Tibial nerve (tissue), 4 donors: Measurements from ENCODE around the gene MYL9.

Source experiments
- EP300 ChIP-seq, 2 donors: sonication (generic); formaldehyde crosslinking; IDR thresholded peaks; one replicate each; pipeline ENCODE4 v1.6.1; 2017; ENCODE audit warnings: antibody characterized with exemption in 2 of 2, mild to moderate bottlenecking in 1 of 2
- POLR2A ChIP-seq, 2 donors: fragments of 450-650 bp; IDR thresholded peaks; one replicate each; pipeline ENCODE4 v1.6.1; 2017; ENCODE audit warnings: antibody characterized with exemption in 2 of 2, mild to moderate bottlenecking in 2 of 2, moderate library complexity in 2 of 2
- TF ChIP-seq, protein P1 (sequence below), 5 experiments: fragments of 200-600 bp in 3 of 5; fragments of 450-650 bp in 2 of 5; sonication (generic) in 3 of 5; IDR thresholded peaks; one replicate each; pipeline ENCODE4 v1.5.1; 2016 to 2019; ENCODE audit warnings: antibody characterized with exemption in 5 of 5, mild to moderate bottlenecking in 3 of 5, moderate library complexity in 2 of 5

DNA sequence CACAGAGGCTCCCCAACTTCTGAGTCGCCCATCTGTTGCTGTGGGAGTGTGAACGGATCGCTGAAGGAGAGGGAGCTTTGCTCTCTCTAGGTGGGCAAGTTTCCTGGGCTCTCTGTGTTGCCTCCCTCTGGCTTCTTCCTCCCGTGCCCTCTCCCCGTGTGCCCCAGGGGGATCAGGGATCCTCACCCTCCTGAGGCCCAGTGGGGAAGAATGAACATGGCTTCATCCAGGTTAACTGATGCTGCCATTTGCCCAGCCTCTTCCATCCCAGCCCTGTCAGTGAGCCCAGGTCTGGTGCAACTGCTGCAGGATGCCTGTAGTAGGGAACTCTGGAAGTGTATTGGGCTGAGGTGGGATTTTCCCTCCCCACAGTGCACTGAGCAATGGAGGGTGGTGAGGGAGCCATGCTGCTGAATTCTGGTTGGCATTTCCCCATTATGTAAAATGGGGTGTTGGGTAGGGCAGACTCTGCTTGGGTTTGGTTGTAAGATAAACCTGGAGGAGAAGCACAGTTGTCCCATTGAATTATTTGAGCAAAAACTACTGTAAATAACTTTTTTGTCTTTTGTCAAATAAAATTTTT lies 52.1 kb downstream of the MYL9 start:
- TF ChIP-seq POLR2A (IDR thresholded peaks at IDR 0.05) (no peak), EP300 (IDR thresholded peaks at IDR 0.05) (no peak)
- TF ChIP-seq, protein P1, sequence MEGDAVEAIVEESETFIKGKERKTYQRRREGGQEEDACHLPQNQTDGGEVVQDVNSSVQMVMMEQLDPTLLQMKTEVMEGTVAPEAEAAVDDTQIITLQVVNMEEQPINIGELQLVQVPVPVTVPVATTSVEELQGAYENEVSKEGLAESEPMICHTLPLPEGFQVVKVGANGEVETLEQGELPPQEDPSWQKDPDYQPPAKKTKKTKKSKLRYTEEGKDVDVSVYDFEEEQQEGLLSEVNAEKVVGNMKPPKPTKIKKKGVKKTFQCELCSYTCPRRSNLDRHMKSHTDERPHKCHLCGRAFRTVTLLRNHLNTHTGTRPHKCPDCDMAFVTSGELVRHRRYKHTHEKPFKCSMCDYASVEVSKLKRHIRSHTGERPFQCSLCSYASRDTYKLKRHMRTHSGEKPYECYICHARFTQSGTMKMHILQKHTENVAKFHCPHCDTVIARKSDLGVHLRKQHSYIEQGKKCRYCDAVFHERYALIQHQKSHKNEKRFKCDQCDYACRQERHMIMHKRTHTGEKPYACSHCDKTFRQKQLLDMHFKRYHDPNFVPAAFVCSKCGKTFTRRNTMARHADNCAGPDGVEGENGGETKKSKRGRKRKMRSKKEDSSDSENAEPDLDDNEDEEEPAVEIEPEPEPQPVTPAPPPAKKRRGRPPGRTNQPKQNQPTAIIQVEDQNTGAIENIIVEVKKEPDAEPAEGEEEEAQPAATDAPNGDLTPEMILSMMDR (IDR thresholded peaks at IDR 0.05) = no peak
